IMR-90 (cell line): ENCODE results near the gene COLGALT1.

Experiments used
- BHLHE40 ChIP-seq: fragments of 150-350 bp; IDR thresholded peaks from 2 replicates; pipeline ENCODE4 v1.6.1; 2016; ENCODE audit warnings: mild to moderate bottlenecking, low read depth, low read length
- CEBPB ChIP-seq: IDR thresholded peaks from 2 replicates; pipeline ENCODE4 v1.6.1; 2012; ENCODE audit warnings: low read depth, low read length, improper control_type of control experiment
- CTCF ChIP-seq: conservative IDR thresholded peaks from 2 replicates; pipeline ENCODE4 v1.5.1; 2012; ENCODE audit warnings: mild to moderate bottlenecking, low read depth, low read length, improper control_type of control experiment
- FOS ChIP-seq: fragments of 150-350 bp; IDR thresholded peaks from 2 replicates; pipeline ENCODE4 v1.6.1; 2016; ENCODE audit warnings: low read depth, low read length
- MAFK ChIP-seq: IDR thresholded peaks from 2 replicates; pipeline ENCODE4 v1.6.1; 2012; ENCODE audit warnings: low read depth, low read length, improper control_type of control experiment
- MXI1 ChIP-seq: IDR thresholded peaks from 2 replicates; pipeline ENCODE4 v1.6.1; 2012; ENCODE audit warnings: low read depth, mild to moderate bottlenecking, low read length, moderate library complexity, borderline replicate concordance
- POLR2A ChIP-seq: IDR thresholded peaks from 2 replicates; pipeline ENCODE4 v1.6.1; 2012; ENCODE audit warnings: mild to moderate bottlenecking, low read depth, low read length
- RAD21 ChIP-seq: IDR thresholded peaks from 2 replicates; pipeline ENCODE4 v1.6.1; 2012; ENCODE audit warnings: low read length, improper control_type of control experiment
- RCOR1 ChIP-seq: IDR thresholded peaks from 2 replicates; pipeline ENCODE4 v1.6.1; 2012; ENCODE audit warnings: mild to moderate bottlenecking, low read length, improper control_type of control experiment; ENCODE audit not compliant: insufficient replicate concordance
- RFX5 ChIP-seq: IDR thresholded peaks from 2 replicates; pipeline ENCODE4 v1.8.0; 2012; ENCODE audit warnings: low read depth, mild to moderate bottlenecking, low read length, moderate library complexity
- SMC3 ChIP-seq: fragments of 150-350 bp; IDR thresholded peaks from 2 replicates; pipeline ENCODE4 v1.6.1; 2016; ENCODE audit warnings: low read depth, mild to moderate bottlenecking, antibody characterized with exemption, low read length, moderate library complexity
- USF2 ChIP-seq: fragments of 150-350 bp; IDR thresholded peaks from 2 replicates; pipeline ENCODE4 v1.6.1; 2017; ENCODE audit warnings: mild to moderate bottlenecking, antibody characterized with exemption, low read length, low read depth
- TF ChIP-seq, protein P1 (sequence below): fragments of 150-350 bp; IDR thresholded peaks from 2 replicates; pipeline ENCODE4 v1.6.1; 2016; ENCODE audit warnings: low read depth, mild to moderate bottlenecking, low read length, moderate library complexity, borderline replicate concordance

- TF ChIP-seq CTCF (no peak), RFX5 (no peak), FOS (no peak), POLR2A (no peak), RAD21 (no peak), USF2 (no peak), CEBPB (no peak), RCOR1 (no peak), MAFK (no peak), BHLHE40 (no peak), SMC3 (no peak), MXI1 (no peak)
- TF ChIP-seq, protein P1, sequence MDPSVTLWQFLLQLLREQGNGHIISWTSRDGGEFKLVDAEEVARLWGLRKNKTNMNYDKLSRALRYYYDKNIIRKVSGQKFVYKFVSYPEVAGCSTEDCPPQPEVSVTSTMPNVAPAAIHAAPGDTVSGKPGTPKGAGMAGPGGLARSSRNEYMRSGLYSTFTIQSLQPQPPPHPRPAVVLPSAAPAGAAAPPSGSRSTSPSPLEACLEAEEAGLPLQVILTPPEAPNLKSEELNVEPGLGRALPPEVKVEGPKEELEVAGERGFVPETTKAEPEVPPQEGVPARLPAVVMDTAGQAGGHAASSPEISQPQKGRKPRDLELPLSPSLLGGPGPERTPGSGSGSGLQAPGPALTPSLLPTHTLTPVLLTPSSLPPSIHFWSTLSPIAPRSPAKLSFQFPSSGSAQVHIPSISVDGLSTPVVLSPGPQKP: no peak
Observed at GRCh38 chr19:17623224-17623935, 67.9 kb downstream of the COLGALT1 start.
